Endometrium (tissue), 2 donors: Measurements from ENCODE around the gene MEIG1.
"Not testable (repeated sequence)": the region's sequence is repeated elsewhere in the genome, so short reads cannot be mapped to it uniquely, and the experiment has no call there.

ENCODE experiments used
- FAIRE-seq: peaks from 2 replicates; lab custom pipeline; 2012; peaks lifted over from hg19 to GRCh38; lab: Jason Lieb, UNC
- donor health status: control.
- donor health status: control.

Gene MEIG1

GRCh38 chr10:14954934-14955333, 4.3 kb upstream of the MEIG1 start:
- no peak for FAIRE-seq

DNA sequence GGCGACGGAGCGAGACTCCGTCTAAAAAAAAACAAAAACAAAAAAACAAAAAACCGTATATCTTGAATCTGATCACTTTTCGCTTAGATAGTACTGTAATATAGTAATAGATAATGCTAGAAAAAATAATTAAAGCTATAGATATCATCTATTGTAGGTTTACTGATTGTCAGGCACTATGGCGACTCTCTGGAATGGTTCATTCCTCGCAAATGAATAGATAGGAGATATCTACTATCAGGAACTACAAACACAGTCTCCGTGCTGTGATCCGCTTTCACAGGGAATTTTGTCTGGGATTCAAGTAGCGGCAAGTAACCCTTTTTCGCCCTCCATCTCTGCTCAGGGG, 342 bp upstream of the MEIG1 start:
- no peak for FAIRE-seq

DNA sequence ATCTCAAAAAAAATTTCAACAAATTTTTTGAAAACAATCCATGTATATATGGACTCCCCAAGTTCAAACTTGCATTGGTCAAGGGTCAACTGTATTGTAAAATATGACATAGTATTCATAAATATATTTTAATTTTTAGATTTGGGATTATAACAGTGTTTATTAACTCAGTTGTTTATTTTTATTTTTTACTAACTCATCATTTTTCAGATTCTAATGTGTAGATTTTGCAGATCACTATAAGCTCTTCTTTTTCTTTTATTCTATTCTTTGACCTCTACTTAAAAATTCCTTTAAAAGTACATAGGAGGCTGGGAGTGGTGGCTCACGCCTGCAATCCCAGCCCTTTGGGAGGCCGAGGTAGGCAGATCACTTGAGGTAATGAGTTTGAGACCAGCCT, 8.7 kb downstream of the MEIG1 start:
- FAIRE-seq = no peak

DNA sequence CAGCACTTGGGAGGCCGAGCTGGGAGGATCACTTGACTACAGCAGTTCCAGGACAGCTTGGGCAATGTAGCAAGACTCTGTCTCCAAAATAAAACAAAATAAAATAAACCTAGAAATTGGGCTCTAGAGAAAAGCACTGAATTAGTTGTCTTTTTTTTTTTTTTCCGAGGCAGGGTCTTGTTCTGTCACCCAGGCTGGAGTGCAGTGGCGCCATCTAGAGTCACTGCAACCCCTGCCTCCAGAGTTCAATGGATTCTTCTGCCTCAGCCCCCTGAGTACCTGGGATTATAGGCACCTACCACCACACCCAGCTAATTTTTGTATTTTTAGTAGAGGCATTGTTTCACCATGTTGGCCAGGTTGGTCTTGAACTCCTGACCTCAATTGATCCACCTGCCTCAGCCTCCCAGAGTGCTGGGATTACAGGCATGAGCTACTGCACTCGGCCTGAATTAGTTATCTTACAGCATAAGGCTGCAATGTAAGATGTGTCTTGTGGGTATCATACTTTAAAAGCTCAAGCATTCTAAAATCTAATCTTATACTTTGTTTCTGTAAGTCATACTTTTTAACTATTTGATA, 12.8 kb downstream of the MEIG1 start:
- FAIRE-seq = no peak

DNA sequence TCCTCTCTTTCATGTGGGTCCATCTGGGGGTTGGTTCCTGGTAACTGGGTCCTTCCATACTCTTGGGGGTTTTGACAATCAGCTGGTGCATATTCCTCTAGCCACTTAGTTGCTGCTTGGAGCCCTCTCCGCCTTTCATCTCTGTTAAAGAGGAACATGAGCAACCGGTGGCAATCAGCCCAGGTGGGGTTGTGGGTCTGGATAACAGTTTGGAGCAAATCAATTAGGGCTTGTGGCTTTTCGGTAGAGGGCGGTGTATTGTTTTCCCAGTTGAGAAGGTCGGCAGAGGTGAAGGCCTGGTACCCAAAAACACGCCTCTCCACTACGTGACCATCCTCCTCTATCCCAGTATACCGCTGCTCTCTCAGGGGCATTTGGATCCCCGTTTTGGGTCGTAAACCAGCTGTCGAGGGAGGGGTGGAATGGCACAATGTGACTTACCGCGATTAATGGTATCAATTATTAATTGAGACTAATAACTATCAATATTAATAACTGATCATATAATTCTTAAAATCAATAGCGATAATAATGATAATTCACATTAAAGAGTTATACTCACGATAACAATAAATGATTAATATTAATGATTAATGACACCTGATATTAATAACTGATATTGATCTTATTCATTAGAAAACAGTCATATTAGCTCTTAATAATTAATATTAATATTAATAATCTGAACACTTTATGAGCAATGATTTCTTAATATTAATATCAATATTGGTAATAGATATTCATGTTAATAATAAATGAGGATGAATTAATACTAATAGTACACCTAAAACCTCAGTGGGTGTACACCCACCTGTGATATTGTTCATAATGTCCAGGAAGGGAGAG, 15.2 kb downstream of the MEIG1 start:
- peak; percentile 59 for FAIRE-seq

DNA sequence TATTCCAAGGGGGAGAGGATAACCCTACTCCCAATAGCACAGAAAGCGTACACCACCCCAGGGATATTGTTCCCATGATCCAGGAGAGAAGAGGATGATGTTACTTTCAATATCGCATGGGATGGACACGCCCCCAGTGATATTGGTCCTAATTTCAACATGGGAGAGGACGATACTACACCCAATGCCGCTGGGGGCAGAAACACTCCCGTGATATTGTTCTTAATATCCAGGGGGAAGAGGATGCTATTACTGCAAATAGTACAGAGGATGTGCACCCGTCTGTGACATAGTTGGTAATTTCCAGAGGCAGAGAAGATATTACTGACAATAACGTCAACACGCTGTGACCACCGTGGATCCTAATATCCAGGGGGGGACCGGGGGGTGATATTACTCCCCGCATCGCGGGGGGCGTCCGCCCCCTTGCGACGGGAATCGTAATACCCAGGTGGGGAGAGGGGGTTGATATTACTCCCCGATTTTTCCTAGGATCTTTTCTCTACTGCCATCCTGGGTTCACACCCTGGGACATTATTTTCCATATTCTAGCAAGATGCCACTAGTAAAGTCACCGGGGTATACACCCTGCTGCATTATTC, 16.6 kb downstream of the MEIG1 start:
- FAIRE-seq = no peak

GRCh38 chr10:14982744-14983143, 23.6 kb downstream of the MEIG1 start:
- FAIRE-seq = no peak

GRCh38 chr10:14989552-14989951, 30.4 kb downstream of the MEIG1 start:
- not testable (repeated sequence) for FAIRE-seq

DNA sequence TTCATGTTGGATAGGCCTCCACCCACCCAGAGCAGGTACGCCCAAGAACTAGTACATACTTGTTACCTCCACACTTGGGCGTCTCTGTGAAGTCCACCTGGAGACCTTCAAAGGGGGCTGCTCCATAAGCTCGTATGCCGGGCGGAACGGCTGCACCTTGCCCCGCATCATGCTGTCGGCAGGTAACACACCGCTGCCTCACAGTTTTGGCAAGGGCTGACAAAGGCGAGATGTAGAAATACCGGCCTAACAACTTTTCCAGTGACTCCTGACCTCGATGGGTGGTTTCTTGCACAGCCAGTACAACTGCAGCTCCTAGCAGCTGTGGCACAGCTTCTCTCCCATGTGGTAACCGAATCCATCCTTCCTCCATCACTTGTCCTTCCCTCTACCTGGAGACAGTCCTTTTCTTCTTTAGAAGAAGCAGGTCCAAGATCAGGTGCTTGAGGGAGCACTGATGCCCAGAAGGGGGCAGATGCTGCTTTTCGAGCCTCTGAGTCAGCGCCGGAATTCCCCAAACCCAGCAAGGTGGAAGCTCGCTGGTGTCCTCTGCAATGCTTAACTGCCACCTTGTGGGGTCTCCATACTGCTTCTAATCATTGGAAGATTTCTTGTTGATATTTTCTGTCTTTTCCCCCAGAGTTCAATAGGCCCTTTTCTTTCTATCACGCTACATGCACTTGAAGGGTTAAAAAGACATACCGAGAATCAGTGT, 32.0 kb downstream of the MEIG1 start:
- not testable (repeated sequence) for FAIRE-seq

DNA sequence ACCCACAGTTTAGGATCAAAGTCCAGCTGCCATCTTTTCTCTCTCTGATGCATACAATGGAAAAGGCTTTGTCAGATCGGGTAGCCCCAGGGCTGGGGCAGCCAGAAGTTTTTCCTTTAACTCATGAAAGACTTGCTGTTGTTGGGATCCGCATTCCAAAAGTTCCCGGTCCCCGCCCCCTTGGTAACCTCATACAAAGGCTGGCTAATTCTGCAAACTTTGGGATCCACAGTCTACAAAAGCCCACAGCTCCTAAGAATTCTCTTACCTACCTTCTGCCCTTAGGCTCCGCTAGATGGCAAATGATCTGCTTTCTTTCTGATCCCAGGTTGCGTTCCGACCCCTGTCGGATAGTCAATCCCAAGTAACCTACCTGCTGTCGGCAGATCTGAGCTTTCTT, 33.1 kb downstream of the MEIG1 start:
- FAIRE-seq = not testable (repeated sequence)

- FAIRE-seq = not testable (repeated sequence)
Observed at GRCh38 chr10:14993500-14994455, 34.6 kb downstream of the MEIG1 start.

DNA sequence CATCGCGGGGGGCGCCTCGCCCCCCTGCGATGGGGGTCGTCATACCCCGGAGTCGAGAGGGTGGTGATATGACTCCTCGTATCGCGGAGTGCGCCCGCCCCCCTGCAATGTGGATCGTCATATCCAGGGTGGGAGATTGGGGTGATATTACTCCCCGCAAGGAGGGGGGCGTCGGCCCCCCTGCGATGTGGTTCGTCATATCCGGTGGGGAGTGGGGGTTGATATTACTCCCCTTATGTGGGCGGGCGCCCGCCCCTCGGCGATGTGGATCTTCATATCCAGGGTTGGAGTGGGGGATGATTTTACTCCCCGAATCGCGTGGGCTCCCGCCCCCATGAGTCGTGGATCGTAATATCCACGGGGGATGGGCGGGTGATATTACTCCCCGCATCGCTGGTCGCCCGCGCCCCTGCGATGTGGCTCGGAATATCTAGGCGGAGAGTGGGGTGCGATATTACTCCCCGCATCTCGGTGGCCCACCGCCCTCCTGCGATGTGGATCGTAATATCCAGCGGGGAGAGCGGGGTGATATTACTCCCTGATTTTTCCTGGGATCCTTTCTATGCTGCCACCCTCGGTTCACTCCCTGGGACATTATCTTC, 36.9 kb downstream of the MEIG1 start:
- no peak for FAIRE-seq

DNA sequence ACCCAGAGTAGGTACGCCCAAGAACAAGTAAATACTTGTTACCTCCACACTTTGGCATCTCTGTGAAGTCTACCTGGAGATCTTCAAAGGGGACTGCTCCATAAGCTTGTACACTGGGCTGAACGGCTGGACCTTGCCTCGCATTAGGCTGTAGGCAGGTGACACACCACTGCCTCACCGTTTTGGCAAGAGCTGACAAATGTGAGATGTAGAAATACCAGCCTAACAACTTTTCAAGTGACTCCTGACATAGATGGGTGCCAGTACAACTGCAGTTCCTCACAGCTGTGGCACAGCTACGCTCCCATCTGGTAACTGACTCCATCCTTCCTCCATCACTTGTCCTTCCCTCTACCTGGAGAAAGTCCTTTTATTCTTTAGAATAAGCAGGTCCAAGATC, 54.3 kb downstream of the MEIG1 start:
- not testable (repeated sequence) for FAIRE-seq

GRCh38 chr10:15015451-15015850, 56.3 kb downstream of the MEIG1 start:
- no peak for FAIRE-seq

- FAIRE-seq = not testable (repeated sequence)
Observed at GRCh38 chr10:15020966-15021365, 61.8 kb downstream of the MEIG1 start.
